HG03025 (cell line): ENCODE results near the gene P2RY1.

ENCODE experiments used
- ATAC-seq: cut with Tn5 transposase; IDR thresholded peaks from one replicate; pipeline ENCODE4 v1.9.1; 2021; ENCODE audit warnings: mild to moderate bottlenecking, moderate library complexity; ENCODE audit not compliant: unreplicated experiment, low FRiP score

The P2RY1 gene

GRCh38 chr3:152834776-152835600, at the start of gene P2RY1:
Gene P2RY1 (plus strand): TSS chr3:152835131. CDS start chr3:152835783, 652 bp downstream.
- peak; percentile 80 for ATAC-seq

GRCh38 chr3:152786977-152787681, 47.8 kb upstream of the P2RY1 start:
- no peak for ATAC-seq

GRCh38 chr3:152790651-152791387, 44.1 kb upstream of the P2RY1 start:
- ATAC-seq, result no peak

- no peak for ATAC-seq
Measured at GRCh38 chr3:152793969-152794368, 41.0 kb upstream of the P2RY1 start.

GRCh38 chr3:152797751-152798432, 37.0 kb upstream of the P2RY1 start:
- ATAC-seq, result no peak

GRCh38 chr3:152811974-152812760, 22.8 kb upstream of the P2RY1 start:
- ATAC-seq, result no peak

- ATAC-seq, result no peak
Measured at GRCh38 chr3:152817400-152817799, 17.5 kb upstream of the P2RY1 start.

GRCh38 chr3:152818027-152818426, 16.9 kb upstream of the P2RY1 start:
- ATAC-seq, result no peak

GRCh38 chr3:152823173-152823572, 11.8 kb upstream of the P2RY1 start:
- no peak for ATAC-seq

- ATAC-seq, result no peak
Measured at GRCh38 chr3:152823781-152824180, 11.2 kb upstream of the P2RY1 start.

GRCh38 chr3:152825566-152825965, 9.4 kb upstream of the P2RY1 start:
- no peak for ATAC-seq

- no peak for ATAC-seq
Measured at GRCh38 chr3:152826476-152826875, 8.5 kb upstream of the P2RY1 start.

GRCh38 chr3:152827313-152827712, 7.6 kb upstream of the P2RY1 start:
- ATAC-seq, result no peak

- ATAC-seq, result no peak
Measured at GRCh38 chr3:152828075-152828840, 6.7 kb upstream of the P2RY1 start.

- ATAC-seq, result no peak
Measured at GRCh38 chr3:152830245-152830644, 4.7 kb upstream of the P2RY1 start.

GRCh38 chr3:152832046-152832445, 2.9 kb upstream of the P2RY1 start:
- ATAC-seq, result no peak

- no peak for ATAC-seq
Measured at GRCh38 chr3:152833089-152833488, 1.8 kb upstream of the P2RY1 start.

GRCh38 chr3:152834191-152834775, 648 bp upstream of the P2RY1 start:
- no peak for ATAC-seq
